ENCODE results near the gene MLLT6.

Gene MLLT6

GRCh38 chr17:38709864-38710603, 5.0 kb downstream of the MLLT6 start:
- H3K36me3 ChIP-seq (ENCODE audit: insufficient read depth, low read length), result no peaks in the 10 kb centered on the region; the same call in 1 of the 2 replicates
- H3K4me1 ChIP-seq (ENCODE audit: insufficient read depth, low read length), result peaks cover 11% of the 10 kb centered on the region
- no peaks in the 10 kb centered on the region for H3K9me3 ChIP-seq (ENCODE audit: control insufficient read depth, insufficient read depth, low read length)
- H3K9ac ChIP-seq (ENCODE audit: low read depth, low read length), result no peak overlapping the region

- Histone ChIP-seq H3K9me3 (ENCODE audit: control insufficient read depth, insufficient read depth, low read length) (no peaks in the 10 kb centered on the region), H3K4me1 (ENCODE audit: insufficient read depth, low read length) (peaks cover 16% of the 10 kb centered on the region), H3K9ac (ENCODE audit: low read depth, low read length) (no peak overlapping the region), H3K36me3 (ENCODE audit: insufficient read depth, low read length) (no peaks in the 10 kb centered on the region; the same call in 1 of the 2 replicates)
These were observed 5.5 kb downstream of the MLLT6 start for GRCh38 chr17:38710604-38710962.

- Histone ChIP-seq H3K4me1 (ENCODE audit: insufficient read depth, low read length) (peaks cover 20% of the 10 kb centered on the region), H3K9me3 (ENCODE audit: control insufficient read depth, insufficient read depth, low read length) (no peaks in the 10 kb centered on the region), H3K36me3 (ENCODE audit: insufficient read depth, low read length) (no peaks in the 10 kb centered on the region; the same call in 1 of the 2 replicates), H3K9ac (ENCODE audit: low read depth, low read length) (no peak overlapping the region)
These were observed 5.9 kb downstream of the MLLT6 start for GRCh38 chr17:38710985-38711384.

- Histone ChIP-seq H3K36me3 (ENCODE audit: insufficient read depth, low read length) (no peaks in the 10 kb centered on the region; the same call in 1 of the 2 replicates), H3K9me3 (ENCODE audit: control insufficient read depth, insufficient read depth, low read length) (no peaks in the 10 kb centered on the region), H3K4me1 (ENCODE audit: insufficient read depth, low read length) (peaks cover 22% of the 10 kb centered on the region), H3K9ac (ENCODE audit: low read depth, low read length) (no peak overlapping the region)
These were observed 6.9 kb downstream of the MLLT6 start for GRCh38 chr17:38711792-38712571.

- H3K9me3 ChIP-seq (ENCODE audit: control insufficient read depth, insufficient read depth, low read length), result no peaks in the 10 kb centered on the region
- peaks cover 15% of the 10 kb centered on the region for H3K4me1 ChIP-seq (ENCODE audit: insufficient read depth, low read length)
- H3K9ac ChIP-seq (ENCODE audit: low read depth, low read length), result no peak overlapping the region
- H3K36me3 ChIP-seq (ENCODE audit: insufficient read depth, low read length), result no peaks in the 10 kb centered on the region; the same call in 1 of the 2 replicates
These were observed 7.5 kb downstream of the MLLT6 start for GRCh38 chr17:38712593-38712992.

- Histone ChIP-seq H3K36me3 (ENCODE audit: insufficient read depth, low read length) (no peaks in the 10 kb centered on the region; the same call in 1 of the 2 replicates), H3K9ac (ENCODE audit: low read depth, low read length) (no peak overlapping the region), H3K4me1 (ENCODE audit: insufficient read depth, low read length) (peaks cover 15% of the 10 kb centered on the region), H3K9me3 (ENCODE audit: control insufficient read depth, insufficient read depth, low read length) (no peaks in the 10 kb centered on the region)
These were observed 8.5 kb downstream of the MLLT6 start for GRCh38 chr17:38713456-38714075.

GRCh38 chr17:38715216-38715943, 10.3 kb downstream of the MLLT6 start:
- H3K9ac ChIP-seq (ENCODE audit: low read depth, low read length), result no peak overlapping the region
- no peaks in the 10 kb centered on the region for H3K9me3 ChIP-seq (ENCODE audit: control insufficient read depth, insufficient read depth, low read length)
- peaks cover 15% of the 10 kb centered on the region for H3K4me1 ChIP-seq (ENCODE audit: insufficient read depth, low read length)
- H3K36me3 ChIP-seq (ENCODE audit: insufficient read depth, low read length), result no peaks in the 10 kb centered on the region; the same call in 1 of the 2 replicates

GRCh38 chr17:38716368-38717005, 11.4 kb downstream of the MLLT6 start:
- no peaks in the 10 kb centered on the region; the same call in 1 of the 2 replicates for H3K36me3 ChIP-seq (ENCODE audit: insufficient read depth, low read length)
- H3K9ac ChIP-seq (ENCODE audit: low read depth, low read length), result no peak overlapping the region
- peaks cover 19% of the 10 kb centered on the region for H3K4me1 ChIP-seq (ENCODE audit: insufficient read depth, low read length)
- no peaks in the 10 kb centered on the region for H3K9me3 ChIP-seq (ENCODE audit: control insufficient read depth, insufficient read depth, low read length)

- no peaks in the 10 kb centered on the region for H3K9me3 ChIP-seq (ENCODE audit: control insufficient read depth, insufficient read depth, low read length)
- H3K9ac ChIP-seq (ENCODE audit: low read depth, low read length), result no peak overlapping the region
- no peaks in the 10 kb centered on the region; the same call in 1 of the 2 replicates for H3K36me3 ChIP-seq (ENCODE audit: insufficient read depth, low read length)
- peaks cover 19% of the 10 kb centered on the region for H3K4me1 ChIP-seq (ENCODE audit: insufficient read depth, low read length)
These were observed 12.2 kb downstream of the MLLT6 start for GRCh38 chr17:38717139-38717745.

GRCh38 chr17:38719289-38719942, 14.3 kb downstream of the MLLT6 start:
- H3K9ac ChIP-seq (ENCODE audit: low read depth, low read length), result peak overlapping the region; percentile 60
- no peaks in the 10 kb centered on the region for H3K36me3 ChIP-seq (ENCODE audit: insufficient read depth, low read length)
- peaks cover 19% of the 10 kb centered on the region for H3K4me1 ChIP-seq (ENCODE audit: insufficient read depth, low read length)

GRCh38 chr17:38719943-38720641, 15.0 kb downstream of the MLLT6 start:
- H3K36me3 ChIP-seq (ENCODE audit: insufficient read depth, low read length), result no peaks in the 10 kb centered on the region
- peaks cover 14% of the 10 kb centered on the region for H3K4me1 ChIP-seq (ENCODE audit: insufficient read depth, low read length)
- H3K9ac ChIP-seq (ENCODE audit: low read depth, low read length), result peak overlapping the region; percentile 60
- no peaks in the 10 kb centered on the region for H3K9me3 ChIP-seq (ENCODE audit: control insufficient read depth, insufficient read depth, low read length)

More at GRCh38 chr17:38719289-38719942, 14.3 kb downstream of the MLLT6 start:
- H3K9me3 ChIP-seq (ENCODE audit: control insufficient read depth, insufficient read depth, low read length), result no peaks in the 10 kb centered on the region

- H3K36me3 ChIP-seq (ENCODE audit: insufficient read depth, low read length), result no peaks in the 10 kb centered on the region
- no peaks in the 10 kb centered on the region for H3K9me3 ChIP-seq (ENCODE audit: control insufficient read depth, insufficient read depth, low read length)
- no peak overlapping the region for H3K9ac ChIP-seq (ENCODE audit: low read depth, low read length)
- peaks cover 5% of the 10 kb centered on the region; the same call in 1 of the 2 replicates for H3K4me1 ChIP-seq (ENCODE audit: insufficient read depth, low read length)
These were observed 15.9 kb downstream of the MLLT6 start for GRCh38 chr17:38720941-38721340.
